IMR-90 (cell line): ENCODE results near the gene DDX27. TPM values are rescaled to one million over a fixed set of nuclear protein-coding genes. Genes with fewer than 3 reads are reported as not detected.

Experiments used
- ATAC-seq: fragments of 200-7000 bp; cut with Tn5 transposase; 2 replicates; pipeline ENCODE4 v1.9.1; 2020; ENCODE audit warnings: low read depth, mild to moderate bottlenecking, moderate library complexity
- BruUV-seq: library from RNA; stranded (reverse); fragments of 400-500 nt; replicated peaks from 2 replicates; lab custom pipeline; 2021; lab: Mats Ljungman, UMichigan
- CTCF ChIA-PET: fragments of 300-600 bp; formaldehyde crosslinking; extraction: SDS; loops from one replicate; lab custom pipeline; 2021; ENCODE audit warnings: antibody characterized with exemption; lab: Yijun Ruan, JAX
- POLR2A ChIA-PET: fragments of 300-600 bp; sonication (Branson Sonifier 250); formaldehyde crosslinking; loops from one replicate; lab custom pipeline; 2022; ENCODE audit warnings: antibody characterized with exemption; ENCODE audit not compliant: unreplicated experiment; lab: Charles Lee
- DNase-seq: peaks from one replicate; pipeline ENCODE4 v3.0.0; 2013
- H2AFZ ChIP-seq: replicated peaks from 2 replicates; pipeline ENCODE3; 2013; ENCODE audit warnings: low read length, mild to moderate bottlenecking; ENCODE audit not compliant: poor library complexity
- H2AK5ac ChIP-seq: 2 replicates; pipeline ENCODE4 v1.6.1; 2013; ENCODE audit warnings: low read depth, low read length, inconsistent platforms
- H2AK9ac ChIP-seq: replicated peaks from 2 replicates; pipeline ENCODE3; 2013; ENCODE audit warnings: mild to moderate bottlenecking, low read depth, low read length, moderate library complexity; ENCODE audit not compliant: poor library complexity
- H2BK120ac ChIP-seq: 2 replicates; pipeline ENCODE4 v1.6.1; 2013; ENCODE audit warnings: low read depth, low read length, inconsistent platforms
- H2BK15ac ChIP-seq: 3 replicates; pipeline ENCODE4 v1.6.1; 2013; ENCODE audit warnings: low read depth, low read length, inconsistent platforms
- H2BK20ac ChIP-seq: 2 replicates; pipeline ENCODE4 v1.6.1; 2013; ENCODE audit warnings: low read depth, mild to moderate bottlenecking, inconsistent platforms, low read length, moderate library complexity
- H2BK5ac ChIP-seq: 2 replicates; pipeline ENCODE4 v1.6.1; 2013; ENCODE audit warnings: mild to moderate bottlenecking, low read depth, low read length, inconsistent platforms; ENCODE audit not compliant: poor library complexity, severe bottlenecking
- H3K14ac ChIP-seq: replicated peaks from 2 replicates; pipeline ENCODE4 v1.6.1; 2013; ENCODE audit warnings: low read depth, low read length, inconsistent platforms
- H3K18ac ChIP-seq: 2 replicates; pipeline ENCODE4 v1.6.1; 2013; ENCODE audit warnings: low read depth, low read length, control low read depth
- H3K23ac ChIP-seq: 2 replicates; pipeline ENCODE4 v1.6.1; 2013; ENCODE audit warnings: low read depth, low read length, inconsistent platforms
- H3K27ac ChIP-seq: 2 replicates; pipeline ENCODE4 v1.5.1; 2013; ENCODE audit warnings: mild to moderate bottlenecking, control low read depth, low read length; ENCODE audit not compliant: insufficient read depth
- H3K27me3 ChIP-seq: 2 replicates; pipeline ENCODE4 v1.6.1; 2013; ENCODE audit warnings: low read length; ENCODE audit not compliant: control insufficient read depth, insufficient read depth
- H3K36me3 ChIP-seq: 2 replicates; pipeline ENCODE4 v1.6.1; 2013; ENCODE audit warnings: low read length, mixed read lengths; ENCODE audit not compliant: control insufficient read depth, insufficient read depth
- H3K4ac ChIP-seq: 2 replicates; pipeline ENCODE4 v1.6.1; 2013; ENCODE audit warnings: low read depth, low read length, inconsistent platforms
- H3K4me1 ChIP-seq: 2 replicates; pipeline ENCODE4 v1.6.1; 2013; ENCODE audit warnings: low read length, mixed read lengths; ENCODE audit not compliant: control insufficient read depth, insufficient read depth
- H3K4me2 ChIP-seq: 2 replicates; pipeline ENCODE4 v1.6.1; 2013; ENCODE audit warnings: low read depth, mild to moderate bottlenecking, control low read depth, low read length, moderate library complexity
- H3K4me3 ChIP-seq: 2 replicates; pipeline ENCODE4 v1.5.1; 2013; ENCODE audit warnings: low read depth, mild to moderate bottlenecking, control low read depth, low read length, moderate library complexity; ENCODE audit not compliant: insufficient read depth
- H3K56ac ChIP-seq: 2 replicates; pipeline ENCODE4 v1.6.1; 2013; ENCODE audit warnings: low read length, inconsistent platforms; ENCODE audit not compliant: insufficient read depth; ENCODE audit errors: extremely low read depth
- H3K79me1 ChIP-seq, 2 experiments: 2 replicates each; pipeline ENCODE4 v1.6.1; 2013; ENCODE audit warnings: low read length in 2 of 2, inconsistent platforms in 1 of 2, low read depth in 1 of 2
- H3K9ac ChIP-seq: 2 replicates; pipeline ENCODE4 v1.6.1; 2013; ENCODE audit warnings: low read depth, low read length, control low read depth
- H3K9me1 ChIP-seq: 2 replicates; pipeline ENCODE4 v1.6.1; 2013; ENCODE audit warnings: low read length, inconsistent platforms; ENCODE audit not compliant: insufficient read depth
- H3K9me3 ChIP-seq: 2 replicates; pipeline ENCODE4 v1.6.1; 2013; ENCODE audit warnings: low read length; ENCODE audit not compliant: control insufficient read depth, insufficient read depth
- H4K20me1 ChIP-seq: 2 replicates; pipeline ENCODE4 v1.6.1; 2013; ENCODE audit warnings: low read length, inconsistent platforms; ENCODE audit not compliant: insufficient read depth
- H4K5ac ChIP-seq: 2 replicates; pipeline ENCODE4 v1.6.1; 2013; ENCODE audit warnings: mild to moderate bottlenecking, low read depth, low read length, control low read depth
- H4K8ac ChIP-seq, 2 experiments: 2 replicates each; pipeline ENCODE4 v1.6.1; 2013; ENCODE audit warnings: low read depth in 2 of 2, low read length in 2 of 2, control low read depth in 1 of 2, inconsistent platforms in 1 of 2
- H4K91ac ChIP-seq: 2 replicates; pipeline ENCODE4 v1.6.1; 2013; ENCODE audit warnings: low read depth, low read length, inconsistent platforms; ENCODE audit not compliant: insufficient read depth
- BHLHE40 ChIP-seq: fragments of 150-350 bp; IDR thresholded peaks from 2 replicates; pipeline ENCODE4 v1.6.1; 2016; ENCODE audit warnings: mild to moderate bottlenecking, low read depth, low read length
- CEBPB ChIP-seq: IDR thresholded peaks from 2 replicates; pipeline ENCODE4 v1.6.1; 2012; ENCODE audit warnings: low read depth, low read length, improper control_type of control experiment
- CHD1 ChIP-seq: IDR thresholded peaks from 2 replicates; pipeline ENCODE4 v1.6.1; 2012; ENCODE audit warnings: low read depth, low read length, improper control_type of control experiment
- CTCF ChIP-seq: conservative IDR thresholded peaks from 2 replicates; pipeline ENCODE4 v1.5.1; 2012; ENCODE audit warnings: mild to moderate bottlenecking, low read depth, low read length, improper control_type of control experiment
- FOS ChIP-seq: fragments of 150-350 bp; IDR thresholded peaks from 2 replicates; pipeline ENCODE4 v1.6.1; 2016; ENCODE audit warnings: low read depth, low read length
- MAFK ChIP-seq: IDR thresholded peaks from 2 replicates; pipeline ENCODE4 v1.6.1; 2012; ENCODE audit warnings: low read depth, low read length, improper control_type of control experiment
- MXI1 ChIP-seq: IDR thresholded peaks from 2 replicates; pipeline ENCODE4 v1.6.1; 2012; ENCODE audit warnings: low read depth, mild to moderate bottlenecking, low read length, moderate library complexity, borderline replicate concordance
- POLR2A ChIP-seq: IDR thresholded peaks from 2 replicates; pipeline ENCODE4 v1.6.1; 2012; ENCODE audit warnings: mild to moderate bottlenecking, low read depth, low read length
- RAD21 ChIP-seq: IDR thresholded peaks from 2 replicates; pipeline ENCODE4 v1.6.1; 2012; ENCODE audit warnings: low read length, improper control_type of control experiment
- RCOR1 ChIP-seq: IDR thresholded peaks from 2 replicates; pipeline ENCODE4 v1.6.1; 2012; ENCODE audit warnings: mild to moderate bottlenecking, low read length, improper control_type of control experiment; ENCODE audit not compliant: insufficient replicate concordance
- RFX5 ChIP-seq: IDR thresholded peaks from 2 replicates; pipeline ENCODE4 v1.8.0; 2012; ENCODE audit warnings: low read depth, mild to moderate bottlenecking, low read length, moderate library complexity
- SMC3 ChIP-seq: fragments of 150-350 bp; IDR thresholded peaks from 2 replicates; pipeline ENCODE4 v1.6.1; 2016; ENCODE audit warnings: low read depth, mild to moderate bottlenecking, antibody characterized with exemption, low read length, moderate library complexity
- USF2 ChIP-seq: fragments of 150-350 bp; IDR thresholded peaks from 2 replicates; pipeline ENCODE4 v1.6.1; 2017; ENCODE audit warnings: mild to moderate bottlenecking, antibody characterized with exemption, low read length, low read depth
- dilution Hi-C: fragments of 300-500 bp; cut with HindIII; formaldehyde crosslinking; loops from one replicate; pipeline ENCODE4 v1.14.3; 2018; ENCODE audit warnings: low sequenced_read_pairs; ENCODE audit not compliant: unreplicated experiment
- in situ Hi-C: fragments of 300-500 bp; cut with MboI; formaldehyde crosslinking; loops from 3 replicates; pipeline ENCODE4 v1.14.3; 2019; ENCODE audit warnings: low sequenced_read_pairs, inconsistent platforms, mixed read lengths
- intact Hi-C: fragments of 100-400 bp; cut with micrococcal nuclease; formaldehyde crosslinking; loops from 2 replicates; pipeline ENCODE4 v1.10.0; 2022
- polyA plus RNA-seq, 3 experiments: library from polyadenylated mRNA; depleted of rRNA; stranded (reverse); fragments of >200 nt; gene quantifications; 2 replicates each; pipeline ENCODE4 v1.2.3, GENCODE V29; 2012; ENCODE audit warnings: low replicate concordance in 1 of 3
- total RNA-seq: library from RNA; depleted of rRNA; stranded (reverse); fragments of >200 nt; gene quantifications from 2 replicates; pipeline ENCODE4 v1.2.3, GENCODE V29; 2012
- TF ChIP-seq, protein P1 (sequence below): fragments of 150-350 bp; IDR thresholded peaks from 2 replicates; pipeline ENCODE4 v1.6.1; 2016; ENCODE audit warnings: low read depth, mild to moderate bottlenecking, low read length, moderate library complexity, borderline replicate concordance

DDX27 gene
- total and polyA plus RNA-seq, 2 of the 4 experiments (the other 2 are of a cell fraction), result 33.2 to 36.7 TPM

DNA sequence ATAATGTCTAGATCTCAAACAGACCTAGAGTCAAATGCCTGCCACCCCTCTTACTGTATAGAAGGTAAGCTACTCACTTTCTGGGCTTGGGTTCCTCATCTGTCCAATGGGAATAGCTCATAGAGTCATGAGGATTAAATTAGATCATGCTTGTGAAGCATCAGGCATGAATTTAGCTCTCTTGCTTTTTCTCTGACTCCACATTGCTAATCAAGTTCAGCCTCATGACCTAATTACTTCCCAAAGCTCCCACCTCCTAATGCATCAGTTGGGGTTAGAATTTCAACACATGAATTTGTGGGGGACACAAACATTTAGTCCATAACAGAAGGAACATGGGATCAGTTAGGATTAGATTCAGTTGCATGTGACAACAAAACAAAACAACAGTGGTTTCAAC is 4.6 kb upstream of the DDX27 start:
- Histone ChIP-seq H3K4me3 (no peak overlapping the region), H3K23ac (no peak overlapping the region), H3K79me1 (peaks cover under 1 to 7% of the 10 kb centered on the region in 2 experiments; a peak in 3 of 4 replicates), H2AK9ac (no peak overlapping the region), H2AK5ac (no peak overlapping the region), H3K14ac (no peak overlapping the region), H4K91ac (no peak overlapping the region), H2BK5ac (no peak overlapping the region), H3K18ac (no peak overlapping the region), H2BK15ac (no peak overlapping the region), H2BK120ac (no peak overlapping the region), H4K5ac (no peak overlapping the region), H3K56ac (no peak overlapping the region), H4K8ac (no peak overlapping the region), H3K36me3 (no peaks in the 10 kb centered on the region), H3K4me2 (no peak overlapping the region), H3K27me3 (no peaks in the 10 kb centered on the region), H3K9me1 (no peaks in the 10 kb centered on the region), H2AFZ (no peak overlapping the region), H2BK20ac (no peak overlapping the region), H3K9me3 (peaks cover 5% of the 10 kb centered on the region; the same call in 1 of the 2 replicates), H3K9ac (no peak overlapping the region), H3K27ac (no peak overlapping the region), H3K4ac (no peak overlapping the region), H3K4me1 (no peaks in the 10 kb centered on the region), H4K20me1 (no peaks in the 10 kb centered on the region)
- ATAC-seq, result no peak
- in situ Hi-C loops (no loop called here), intact Hi-C loops (no loop called here), dilution Hi-C loops (no loop called here)
- DNase-seq, result no peak
- no TSS peak for BruUV-seq
- ChIA-PET CTCF (interaction anchor here (0.6 kb wide), 2 partner anchors 79 to 1604 kb away, joined by 3 read pairs; no protein-coding TSS in a partner anchor), POLR2A (interaction anchor here (0.6 kb wide), 1 partner anchor 9 kb away, joined by 6 read pairs; no protein-coding TSS in a partner anchor)
- TF ChIP-seq, protein P1, sequence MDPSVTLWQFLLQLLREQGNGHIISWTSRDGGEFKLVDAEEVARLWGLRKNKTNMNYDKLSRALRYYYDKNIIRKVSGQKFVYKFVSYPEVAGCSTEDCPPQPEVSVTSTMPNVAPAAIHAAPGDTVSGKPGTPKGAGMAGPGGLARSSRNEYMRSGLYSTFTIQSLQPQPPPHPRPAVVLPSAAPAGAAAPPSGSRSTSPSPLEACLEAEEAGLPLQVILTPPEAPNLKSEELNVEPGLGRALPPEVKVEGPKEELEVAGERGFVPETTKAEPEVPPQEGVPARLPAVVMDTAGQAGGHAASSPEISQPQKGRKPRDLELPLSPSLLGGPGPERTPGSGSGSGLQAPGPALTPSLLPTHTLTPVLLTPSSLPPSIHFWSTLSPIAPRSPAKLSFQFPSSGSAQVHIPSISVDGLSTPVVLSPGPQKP, result no peak
- TF ChIP-seq RAD21 (no peak), USF2 (no peak), SMC3 (no peak), POLR2A (no peak), CEBPB (no peak), CTCF (no peak), RCOR1 (no peak), FOS (no peak), RFX5 (no peak), CHD1 (no peak), MXI1 (no peak), MAFK (no peak), BHLHE40 (no peak)
